ENCODE results near the gene COL3A1. TPM values are rescaled to one million over a fixed set of nuclear protein-coding genes. Genes with fewer than 3 reads are reported as not detected.

The COL3A1 gene
- total and polyA plus RNA-seq, 4 experiments from 2014 or later = not detected

DNA sequence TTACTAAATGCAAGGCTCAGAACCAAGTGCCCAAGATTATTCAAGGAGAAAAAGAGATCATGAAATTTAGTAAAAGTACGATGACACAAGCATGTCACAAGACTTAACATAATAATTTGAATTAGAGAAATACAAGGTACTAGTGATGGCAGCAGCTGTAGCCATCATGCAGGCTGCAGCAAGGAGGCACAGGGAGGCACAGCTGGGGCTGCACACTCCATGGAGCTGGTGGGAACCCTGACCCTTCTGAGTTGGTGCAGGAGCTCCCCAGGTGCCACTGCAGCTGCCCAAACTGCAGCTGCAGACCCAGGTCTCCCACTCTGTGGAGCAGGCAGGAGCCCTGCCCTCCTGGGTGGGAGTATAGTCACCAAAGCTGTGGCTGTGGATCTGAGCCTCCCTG, 46.0 kb downstream of the COL3A1 start:
- H3K27me3 ChIP-seq (ENCODE audit: insufficient read depth, low read length) = no peaks in the 10 kb centered on the region
- H3K27ac ChIP-seq (ENCODE audit: low read depth, low read length) = no peak overlapping the region
- H3K9me3 ChIP-seq (ENCODE audit: control insufficient read depth in 1 of 2, low read length in 2 of 2) = no peaks in the 10 kb centered on the region
- no peaks in the 10 kb centered on the region for H3K36me3 ChIP-seq (ENCODE audit: insufficient read depth, low read length)
- POLR2A ChIA-PET (ENCODE audit: partially characterized antibody) = no interaction called here
- no peak overlapping the region for H3K4me3 Mint-ChIP-seq
- DNase-seq = no peak
- peaks cover 0 to 4% (median 0%) of the 10 kb centered on the region in 8 donors for H3K9me3 Mint-ChIP-seq
- CTCF ChIA-PET (ENCODE audit: partially characterized antibody) = no interaction called here
- H3K27me3 Mint-ChIP-seq = peaks cover 3 to 5% of the 10 kb centered on the region in 2 donors
- no peak overlapping the region for H3K27ac Mint-ChIP-seq
- H3K4me1 Mint-ChIP-seq = no peaks in the 10 kb centered on the region
- H3K36me3 Mint-ChIP-seq = no peaks in the 10 kb centered on the region
- H3K4me1 ChIP-seq (ENCODE audit: insufficient read depth, low read length) = no peaks in the 10 kb centered on the region
- no peak overlapping the region for H3K4me3 ChIP-seq (ENCODE audit: low read length in 2 of 2)
- intact Hi-C loops (cut with micrococcal nuclease) = no loop called here

DNA sequence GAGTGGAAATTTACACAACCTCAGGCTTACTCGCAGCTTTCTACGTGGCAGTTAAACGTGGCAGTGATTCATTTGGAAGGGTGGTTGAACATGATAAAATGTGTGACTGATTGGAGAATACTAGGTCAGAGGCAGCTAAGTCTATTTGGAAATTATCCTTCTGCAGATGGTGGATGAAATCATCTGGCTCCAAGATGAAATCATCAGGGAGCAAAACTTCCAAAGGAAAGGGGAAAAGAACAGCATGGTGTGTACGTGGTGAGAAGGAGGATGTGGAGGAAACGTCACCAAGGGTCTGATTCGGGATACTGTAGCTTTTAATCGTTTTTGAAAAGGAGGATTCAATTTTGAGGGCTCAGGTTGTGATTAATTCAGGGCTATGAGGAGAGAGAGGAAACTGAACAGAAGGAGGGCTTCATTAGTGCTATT, 47.9 kb downstream of the COL3A1 start:
- POLR2A ChIA-PET (ENCODE audit: partially characterized antibody) = no interaction called here
- Histone ChIP-seq H3K4me3 (ENCODE audit: low read length in 2 of 2) (no peak overlapping the region), H3K9me3 (ENCODE audit: control insufficient read depth in 1 of 2, low read length in 2 of 2) (no peaks in the 10 kb centered on the region), H3K27me3 (ENCODE audit: insufficient read depth, low read length) (no peaks in the 10 kb centered on the region), H3K36me3 (ENCODE audit: insufficient read depth, low read length) (no peaks in the 10 kb centered on the region), H3K27ac (ENCODE audit: low read depth, low read length) (no peak overlapping the region), H3K4me1 (ENCODE audit: insufficient read depth, low read length) (no peaks in the 10 kb centered on the region)
- H3K9me3 Mint-ChIP-seq = peaks cover 0 to 4% (median 0%) of the 10 kb centered on the region in 8 donors
- H3K4me3 Mint-ChIP-seq = no peak overlapping the region
- H3K36me3 Mint-ChIP-seq = no peaks in the 10 kb centered on the region
- peaks cover 3 to 5% of the 10 kb centered on the region in 2 donors for H3K27me3 Mint-ChIP-seq
- no peak for DNase-seq
- CTCF ChIA-PET (ENCODE audit: partially characterized antibody) = no interaction called here
- no peak overlapping the region for H3K27ac Mint-ChIP-seq
- no peaks in the 10 kb centered on the region for H3K4me1 Mint-ChIP-seq
- intact Hi-C loops (cut with micrococcal nuclease) = no loop called here

DNA sequence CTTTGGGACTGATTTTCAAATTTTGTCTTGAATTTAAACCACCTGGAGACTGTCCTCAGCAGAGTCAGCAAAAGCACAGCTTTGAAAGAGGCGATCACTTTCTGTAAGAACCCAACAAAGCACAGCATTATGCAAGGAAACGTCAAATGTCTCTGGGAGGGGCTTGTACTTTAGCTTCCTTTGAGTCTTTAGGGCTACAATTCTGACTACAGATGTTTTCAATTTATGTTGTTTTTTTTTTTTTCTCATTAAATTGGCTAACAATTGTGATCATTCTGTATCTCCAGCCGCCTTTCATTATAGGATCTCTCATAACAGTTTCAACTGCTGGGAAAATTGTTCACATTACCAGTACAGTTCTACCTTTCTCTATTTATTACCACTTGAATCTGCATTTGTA, 48.3 kb downstream of the COL3A1 start:
- POLR2A ChIA-PET (ENCODE audit: partially characterized antibody) = no interaction called here
- H3K27me3 Mint-ChIP-seq = peaks cover 3 to 5% of the 10 kb centered on the region in 2 donors

DNA sequence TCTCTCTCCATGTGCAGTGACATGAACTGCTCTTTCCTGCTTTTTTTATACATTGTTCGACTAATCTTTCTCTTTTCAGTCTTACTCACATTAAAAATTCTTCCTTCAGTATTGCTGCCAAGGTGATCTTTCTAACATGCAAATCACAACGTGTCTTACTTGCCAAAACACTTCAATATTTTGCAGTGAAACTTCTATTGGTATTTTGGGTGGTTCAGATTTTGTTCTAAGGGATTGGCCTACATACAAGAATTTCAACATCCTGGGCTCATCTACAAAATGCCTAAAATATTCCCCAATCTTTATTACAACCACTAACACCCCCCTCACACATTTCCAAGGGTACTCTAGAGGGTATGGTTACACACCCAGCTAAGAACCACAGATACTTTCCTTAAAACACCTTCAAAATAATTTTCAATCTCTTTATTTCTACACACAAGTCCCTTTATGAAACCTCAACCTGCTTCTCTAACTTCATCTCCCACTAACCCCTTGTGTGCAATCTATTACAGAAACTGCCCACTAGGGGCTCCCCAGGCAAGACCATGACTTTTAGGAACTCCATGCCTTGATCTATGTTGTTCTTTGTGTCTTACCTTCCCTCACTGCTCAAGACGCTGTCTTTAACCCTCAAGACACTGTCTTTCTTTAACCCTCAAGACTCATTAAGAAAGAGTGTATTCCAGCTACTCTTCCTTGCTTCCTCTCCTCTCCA, 50.9 kb downstream of the COL3A1 start:
- Mint-ChIP-seq H3K4me3 (no peak overlapping the region), H3K9me3 (peaks cover 0 to 2% (median 0%) of the 10 kb centered on the region in 8 donors), H3K36me3 (no peaks in the 10 kb centered on the region), H3K4me1 (no peaks in the 10 kb centered on the region), H3K27ac (no peak overlapping the region), H3K27me3 (peaks cover 3 to 5% of the 10 kb centered on the region in 2 donors)
- ChIA-PET POLR2A (ENCODE audit: partially characterized antibody) (no interaction called here), CTCF (ENCODE audit: partially characterized antibody) (no interaction called here)
- Histone ChIP-seq H3K4me3 (ENCODE audit: low read length in 2 of 2) (no peak overlapping the region), H3K4me1 (ENCODE audit: insufficient read depth, low read length) (no peaks in the 10 kb centered on the region), H3K27ac (ENCODE audit: low read depth, low read length) (no peak overlapping the region), H3K27me3 (ENCODE audit: insufficient read depth, low read length) (no peaks in the 10 kb centered on the region), H3K36me3 (ENCODE audit: insufficient read depth, low read length) (no peaks in the 10 kb centered on the region), H3K9me3 (ENCODE audit: control insufficient read depth in 1 of 2, low read length in 2 of 2) (no peaks in the 10 kb centered on the region)
- no peak for DNase-seq
- intact Hi-C loops (cut with micrococcal nuclease) = no loop called here

More for the DNA sequence above, 48.3 kb downstream of the COL3A1 start:
- no peaks in the 10 kb centered on the region for H3K4me1 ChIP-seq (ENCODE audit: insufficient read depth, low read length)
- CTCF ChIA-PET (ENCODE audit: partially characterized antibody) = no interaction called here
- H3K9me3 Mint-ChIP-seq = peaks cover 0 to 4% (median 0%) of the 10 kb centered on the region in 8 donors
- no peak overlapping the region for H3K27ac Mint-ChIP-seq
- no peaks in the 10 kb centered on the region for H3K9me3 ChIP-seq (ENCODE audit: control insufficient read depth in 1 of 2, low read length in 2 of 2)
- intact Hi-C loops (cut with micrococcal nuclease) = no loop called here
- H3K36me3 Mint-ChIP-seq = no peaks in the 10 kb centered on the region
- no peaks in the 10 kb centered on the region for H3K4me1 Mint-ChIP-seq
- no peak overlapping the region for H3K4me3 ChIP-seq (ENCODE audit: low read length in 2 of 2)
- H3K4me3 Mint-ChIP-seq = no peak overlapping the region
- no peaks in the 10 kb centered on the region for H3K27me3 ChIP-seq (ENCODE audit: insufficient read depth, low read length)
- DNase-seq = no peak
- no peaks in the 10 kb centered on the region for H3K36me3 ChIP-seq (ENCODE audit: insufficient read depth, low read length)
- H3K27ac ChIP-seq (ENCODE audit: low read depth, low read length) = no peak overlapping the region

DNA sequence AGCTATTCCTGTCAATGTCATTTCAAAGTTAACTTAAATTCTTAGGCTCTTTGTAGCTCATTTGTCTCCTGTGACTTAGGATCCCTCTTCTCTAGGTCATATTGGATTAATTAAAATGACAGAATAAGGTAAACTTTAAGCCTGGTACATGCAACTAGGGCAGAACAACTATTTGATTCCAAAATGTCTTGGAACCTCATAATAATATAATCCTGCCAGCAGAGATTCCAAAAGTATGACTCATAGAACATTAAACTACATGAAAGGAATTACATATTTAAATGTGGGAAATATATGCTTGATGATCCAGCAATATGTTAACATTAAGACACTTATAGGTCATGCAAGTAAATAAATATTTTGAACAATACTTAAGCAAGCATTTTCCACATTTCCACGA, 63.3 kb downstream of the COL3A1 start:
- H3K9me3 ChIP-seq (ENCODE audit: control insufficient read depth in 1 of 2, low read length in 2 of 2) = no peaks in the 10 kb centered on the region
- Mint-ChIP-seq H3K9me3 (no peaks in the 10 kb centered on the region), H3K27me3 (no peaks in the 10 kb centered on the region), H3K4me1 (peaks cover 0 to 11% (median 4%) of the 10 kb centered on the region in 4 donors), H3K27ac (no peak overlapping the region), H3K4me3 (no peak overlapping the region), H3K36me3 (no peaks in the 10 kb centered on the region)
- H3K4me3 ChIP-seq (ENCODE audit: low read length in 2 of 2) = no peak overlapping the region
- intact Hi-C loops (cut with micrococcal nuclease) = no loop called here
- ChIA-PET CTCF (ENCODE audit: partially characterized antibody) (no interaction called here), POLR2A (ENCODE audit: partially characterized antibody) (no interaction called here)
- no peaks in the 10 kb centered on the region for H3K27me3 ChIP-seq (ENCODE audit: insufficient read depth, low read length)
- no peak overlapping the region for H3K27ac ChIP-seq (ENCODE audit: low read depth, low read length)
- no peak for DNase-seq
- no peaks in the 10 kb centered on the region for H3K36me3 ChIP-seq (ENCODE audit: insufficient read depth, low read length)
- peaks cover 6% of the 10 kb centered on the region for H3K4me1 ChIP-seq (ENCODE audit: insufficient read depth, low read length)

DNA sequence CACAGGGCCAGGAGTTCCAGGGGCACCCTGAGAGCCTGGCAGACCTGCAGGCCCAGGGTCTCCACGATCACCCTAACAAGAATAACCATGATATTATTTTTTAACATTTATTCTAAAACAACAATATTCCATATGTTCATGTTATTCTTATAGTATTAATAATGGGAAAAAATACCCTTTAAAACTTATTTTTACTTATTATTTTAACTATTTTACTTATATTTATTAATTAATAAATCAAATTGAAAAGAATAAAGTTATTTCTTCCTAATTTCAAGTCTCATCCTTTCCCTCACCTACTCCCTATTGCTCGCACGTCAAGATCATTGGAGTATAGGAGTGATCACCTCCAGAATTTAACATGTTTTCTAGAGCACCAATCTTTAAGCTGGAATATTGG, 71.7 kb downstream of the COL3A1 start:
- no peak overlapping the region for H3K27ac ChIP-seq (ENCODE audit: low read depth, low read length)
- H3K27me3 ChIP-seq (ENCODE audit: insufficient read depth, low read length) = no peaks in the 10 kb centered on the region
- CTCF ChIA-PET (ENCODE audit: partially characterized antibody) = no interaction called here
- no peak overlapping the region for H3K4me3 ChIP-seq (ENCODE audit: low read length in 2 of 2)
- Mint-ChIP-seq H3K4me1 (peaks cover 0 to 2% (median 0%) of the 10 kb centered on the region in 4 donors), H3K4me3 (no peak overlapping the region), H3K27ac (no peak overlapping the region), H3K27me3 (no peaks in the 10 kb centered on the region), H3K9me3 (no peaks in the 10 kb centered on the region), H3K36me3 (no peaks in the 10 kb centered on the region)
- POLR2A ChIA-PET (ENCODE audit: partially characterized antibody) = no interaction called here
- no peak for DNase-seq
- intact Hi-C loops (cut with micrococcal nuclease) = no loop called here
- H3K4me1 ChIP-seq (ENCODE audit: insufficient read depth, low read length) = no peaks in the 10 kb centered on the region
- no peaks in the 10 kb centered on the region for H3K9me3 ChIP-seq (ENCODE audit: control insufficient read depth in 1 of 2, low read length in 2 of 2)
- H3K36me3 ChIP-seq (ENCODE audit: insufficient read depth, low read length) = no peaks in the 10 kb centered on the region

DNA sequence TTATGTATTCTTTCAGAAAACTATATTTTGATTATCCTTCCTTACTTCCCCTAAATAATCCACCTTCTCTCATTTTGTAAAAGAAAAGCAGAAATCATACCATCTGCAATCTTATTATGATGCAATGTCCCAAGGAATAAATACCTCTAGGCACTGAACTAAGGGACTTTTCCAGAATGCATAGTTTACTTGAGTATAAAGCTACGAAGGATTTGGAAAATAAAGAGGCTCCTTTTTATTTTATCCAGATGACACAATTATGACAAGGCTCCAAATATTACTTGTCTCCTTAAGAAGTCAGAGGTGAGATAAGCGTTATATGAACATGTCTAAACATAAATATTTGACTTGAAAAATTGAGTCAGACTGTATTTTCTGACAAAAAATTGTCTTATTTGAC, 72.1 kb downstream of the COL3A1 start:
- H3K27me3 ChIP-seq (ENCODE audit: insufficient read depth, low read length) = no peaks in the 10 kb centered on the region
- CTCF ChIA-PET (ENCODE audit: partially characterized antibody) = no interaction called here
- no peaks in the 10 kb centered on the region for H3K4me1 ChIP-seq (ENCODE audit: insufficient read depth, low read length)
- no peak overlapping the region for H3K4me3 ChIP-seq (ENCODE audit: low read length in 2 of 2)
- Mint-ChIP-seq H3K27me3 (no peaks in the 10 kb centered on the region), H3K9me3 (no peaks in the 10 kb centered on the region), H3K36me3 (no peaks in the 10 kb centered on the region), H3K4me3 (no peak overlapping the region), H3K4me1 (peaks cover 0 to 2% (median 0%) of the 10 kb centered on the region in 4 donors), H3K27ac (no peak overlapping the region)
- intact Hi-C loops (cut with micrococcal nuclease) = no loop called here
- no peak overlapping the region for H3K27ac ChIP-seq (ENCODE audit: low read depth, low read length)
- POLR2A ChIA-PET (ENCODE audit: partially characterized antibody) = no interaction called here
- no peak for DNase-seq
- no peaks in the 10 kb centered on the region for H3K9me3 ChIP-seq (ENCODE audit: control insufficient read depth in 1 of 2, low read length in 2 of 2)
- H3K36me3 ChIP-seq (ENCODE audit: insufficient read depth, low read length) = no peaks in the 10 kb centered on the region
